Thoracic aorta (tissue), 2 donors: ENCODE results near the gene STRIP1. TPM values are rescaled to one million over a fixed set of nuclear protein-coding genes. Genes with fewer than 3 reads are reported as not detected.

Experiments
- ATAC-seq: fragments of 150-250 bp; one replicate; pipeline ENCODE4 v1.8.0; 2017; ENCODE audit warnings: low read depth; ENCODE audit not compliant: insufficient number of reproducible peaks, low FRiP score
- DNase-seq: peaks from one replicate; pipeline ENCODE4 v3.0.0-alpha.2; 2020; ENCODE audit warnings: low spot score
- H3K27ac ChIP-seq, 2 donors: fragments of 200-600 bp; sonication (generic); 1 replicate in 1 of 2; 2 replicates in 1 of 2; pipeline ENCODE4 v1.5.1; 2016; ENCODE audit warnings: mild to moderate bottlenecking in 2 of 2, moderate library complexity in 2 of 2
- H3K27me3 ChIP-seq: fragments of 200-600 bp; sonication (generic); replicated peaks from 2 replicates; pipeline ENCODE4 v1.6.0; 2016; ENCODE audit warnings: mild to moderate bottlenecking; ENCODE audit not compliant: insufficient read depth
- H3K36me3 ChIP-seq: fragments of 200-600 bp; sonication (generic); one replicate; pipeline ENCODE4 v1.5.1; 2016
- H3K4me1 ChIP-seq, 2 donors: fragments of 200-600 bp; sonication (generic); 1 replicate in 1 of 2; 2 replicates in 1 of 2; pipeline versions ENCODE4 v1.5.1 to v1.6.0; 2016; ENCODE audit warnings: low read depth in 2 of 2, mild to moderate bottlenecking in 1 of 2; ENCODE audit not compliant: control insufficient read depth in 1 of 2
- H3K4me3 ChIP-seq: fragments of 200-600 bp; sonication (generic); 2 replicates; pipeline ENCODE4 v1.5.1; 2016; ENCODE audit warnings: mild to moderate bottlenecking
- H3K9me3 ChIP-seq: fragments of 200-600 bp; sonication (generic); 2 replicates; pipeline ENCODE4 v1.5.1; 2016
- total RNA-seq, 2 donors: library from RNA; depleted of rRNA; stranded (reverse); fragments of >200 nt; gene quantifications; one replicate each; pipeline versions ENCODE4 v1.1.0 to v1.2.3, GENCODE V29; 2016
- TF ChIP-seq, protein P1 (sequence below): fragments of 200-600 bp; sonication (generic); IDR thresholded peaks from one replicate; pipeline ENCODE4 v1.5.1; 2019; ENCODE audit warnings: antibody characterized with exemption

The STRIP1 gene
- total RNA-seq, 2 donors from 2014 or later, result 38.4 to 61.6 TPM

DNA sequence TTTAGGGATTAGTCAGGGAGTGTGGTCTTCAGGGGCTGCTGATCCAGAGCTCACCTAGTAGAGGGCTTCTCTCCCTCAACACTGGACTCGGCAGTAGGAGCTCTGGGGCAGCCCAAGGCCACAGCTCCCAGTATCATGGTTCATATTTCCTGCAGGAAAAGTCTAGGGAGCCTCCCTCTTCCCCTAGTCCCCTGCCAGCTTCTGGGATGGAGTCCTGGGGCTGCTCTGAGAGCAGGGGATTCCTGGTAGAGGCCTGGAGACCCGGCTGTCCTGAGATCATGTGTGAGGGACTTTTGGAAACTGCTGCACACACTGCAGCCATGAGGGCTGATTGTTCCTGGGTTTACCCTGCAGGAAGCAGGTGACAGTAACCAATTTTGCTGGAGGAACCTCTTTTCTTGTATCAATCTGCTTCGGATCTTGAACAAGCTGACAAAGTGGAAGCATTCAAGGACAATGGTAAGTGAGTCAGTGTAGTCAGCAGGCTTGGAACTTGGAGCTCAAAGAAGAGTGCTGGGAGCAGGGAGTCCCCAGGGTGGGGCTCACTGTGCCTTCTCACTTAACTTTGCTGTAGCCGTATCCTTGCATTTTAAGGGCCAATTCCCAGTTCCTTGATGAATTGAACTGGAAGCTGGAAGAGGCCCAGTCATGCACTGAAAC lies 16.3 kb downstream of the STRIP1 start:
- Histone ChIP-seq H3K36me3 (peaks cover 69% of the 10 kb centered on the region), H3K9me3 (no peaks in the 10 kb centered on the region), H3K4me1 (no peaks in the 10 kb centered on the region), H3K4me3 (no peak overlapping the region), H3K27me3 (no peaks in the 10 kb centered on the region), H3K27ac (no peak overlapping the region)
- DNase-seq, result no peak
- TF ChIP-seq, protein P1, sequence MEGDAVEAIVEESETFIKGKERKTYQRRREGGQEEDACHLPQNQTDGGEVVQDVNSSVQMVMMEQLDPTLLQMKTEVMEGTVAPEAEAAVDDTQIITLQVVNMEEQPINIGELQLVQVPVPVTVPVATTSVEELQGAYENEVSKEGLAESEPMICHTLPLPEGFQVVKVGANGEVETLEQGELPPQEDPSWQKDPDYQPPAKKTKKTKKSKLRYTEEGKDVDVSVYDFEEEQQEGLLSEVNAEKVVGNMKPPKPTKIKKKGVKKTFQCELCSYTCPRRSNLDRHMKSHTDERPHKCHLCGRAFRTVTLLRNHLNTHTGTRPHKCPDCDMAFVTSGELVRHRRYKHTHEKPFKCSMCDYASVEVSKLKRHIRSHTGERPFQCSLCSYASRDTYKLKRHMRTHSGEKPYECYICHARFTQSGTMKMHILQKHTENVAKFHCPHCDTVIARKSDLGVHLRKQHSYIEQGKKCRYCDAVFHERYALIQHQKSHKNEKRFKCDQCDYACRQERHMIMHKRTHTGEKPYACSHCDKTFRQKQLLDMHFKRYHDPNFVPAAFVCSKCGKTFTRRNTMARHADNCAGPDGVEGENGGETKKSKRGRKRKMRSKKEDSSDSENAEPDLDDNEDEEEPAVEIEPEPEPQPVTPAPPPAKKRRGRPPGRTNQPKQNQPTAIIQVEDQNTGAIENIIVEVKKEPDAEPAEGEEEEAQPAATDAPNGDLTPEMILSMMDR, result no peak
- no peak for ATAC-seq

DNA sequence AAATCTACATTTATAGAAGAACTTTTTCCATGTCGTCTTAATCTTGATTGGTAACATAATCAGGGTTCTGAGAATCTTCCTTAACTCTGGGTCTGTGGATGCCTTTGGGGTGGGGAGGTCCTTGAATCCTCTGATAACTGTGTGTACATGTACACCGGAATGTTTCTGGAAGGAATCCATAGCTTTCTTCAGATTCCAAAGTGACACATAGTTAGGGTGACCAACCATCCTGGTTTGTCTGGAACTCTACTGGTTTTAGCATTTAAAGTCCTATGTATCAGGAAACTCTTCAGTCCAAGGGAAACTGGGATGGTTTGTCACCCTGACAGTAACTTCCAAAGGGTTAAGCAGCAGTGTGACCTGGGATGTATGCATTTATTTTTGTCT lies 16.8 kb downstream of the STRIP1 start:
- Histone ChIP-seq H3K27me3 (no peaks in the 10 kb centered on the region), H3K9me3 (no peaks in the 10 kb centered on the region), H3K27ac (no peak overlapping the region), H3K4me3 (no peak overlapping the region), H3K36me3 (peaks cover 69% of the 10 kb centered on the region), H3K4me1 (no peaks in the 10 kb centered on the region)
- no peak for ATAC-seq
- DNase-seq, result no peak
- TF ChIP-seq, protein P1, result no peak

DNA sequence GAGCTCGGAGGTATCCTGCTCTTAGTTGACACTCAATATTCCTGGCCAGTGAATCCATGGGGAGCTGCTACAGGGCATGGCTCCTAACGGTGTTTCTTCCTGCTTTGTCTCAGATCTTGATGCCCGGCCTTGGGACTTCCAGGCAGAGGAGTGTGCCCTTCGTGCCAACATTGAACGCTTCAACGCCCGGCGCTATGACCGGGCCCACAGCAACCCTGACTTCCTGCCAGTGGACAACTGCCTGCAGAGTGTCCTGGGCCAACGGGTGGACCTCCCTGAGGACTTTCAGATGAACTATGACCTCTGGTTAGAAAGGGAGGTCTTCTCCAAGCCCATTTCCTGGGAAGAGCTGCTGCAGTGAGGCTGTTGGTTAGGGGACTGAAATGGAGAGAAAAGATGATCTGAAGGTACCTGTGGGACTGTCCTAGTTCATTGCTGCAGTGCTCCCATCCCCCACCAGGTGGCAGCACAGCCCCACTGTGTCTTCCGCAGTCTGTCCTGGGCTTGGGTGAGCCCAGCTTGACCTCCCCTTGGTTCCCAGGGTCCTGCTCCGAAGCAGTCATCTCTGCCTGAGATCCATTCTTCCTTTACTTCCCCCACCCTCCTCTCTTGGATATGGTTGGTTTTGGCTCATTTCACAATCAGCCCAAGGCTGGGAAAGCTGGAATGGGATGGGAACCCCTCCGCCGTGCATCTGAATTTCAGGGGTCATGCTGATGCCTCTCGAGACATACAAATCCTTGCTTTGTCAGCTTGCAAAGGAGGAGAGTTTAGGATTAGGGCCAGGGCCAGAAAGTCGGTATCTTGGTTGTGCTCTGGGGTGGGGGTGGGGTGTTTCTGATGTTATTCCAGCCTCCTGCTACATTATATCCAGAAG lies 19.4 kb downstream of the STRIP1 start:
- no peak for ATAC-seq
- Histone ChIP-seq H3K36me3 (peaks cover 61% of the 10 kb centered on the region), H3K9me3 (no peaks in the 10 kb centered on the region), H3K27me3 (no peaks in the 10 kb centered on the region), H3K27ac (no peak overlapping the region), H3K4me1 (no peaks in the 10 kb centered on the region), H3K4me3 (no peak overlapping the region)
- DNase-seq, result no peak
- TF ChIP-seq, protein P1, result peak; percentile 91

DNA sequence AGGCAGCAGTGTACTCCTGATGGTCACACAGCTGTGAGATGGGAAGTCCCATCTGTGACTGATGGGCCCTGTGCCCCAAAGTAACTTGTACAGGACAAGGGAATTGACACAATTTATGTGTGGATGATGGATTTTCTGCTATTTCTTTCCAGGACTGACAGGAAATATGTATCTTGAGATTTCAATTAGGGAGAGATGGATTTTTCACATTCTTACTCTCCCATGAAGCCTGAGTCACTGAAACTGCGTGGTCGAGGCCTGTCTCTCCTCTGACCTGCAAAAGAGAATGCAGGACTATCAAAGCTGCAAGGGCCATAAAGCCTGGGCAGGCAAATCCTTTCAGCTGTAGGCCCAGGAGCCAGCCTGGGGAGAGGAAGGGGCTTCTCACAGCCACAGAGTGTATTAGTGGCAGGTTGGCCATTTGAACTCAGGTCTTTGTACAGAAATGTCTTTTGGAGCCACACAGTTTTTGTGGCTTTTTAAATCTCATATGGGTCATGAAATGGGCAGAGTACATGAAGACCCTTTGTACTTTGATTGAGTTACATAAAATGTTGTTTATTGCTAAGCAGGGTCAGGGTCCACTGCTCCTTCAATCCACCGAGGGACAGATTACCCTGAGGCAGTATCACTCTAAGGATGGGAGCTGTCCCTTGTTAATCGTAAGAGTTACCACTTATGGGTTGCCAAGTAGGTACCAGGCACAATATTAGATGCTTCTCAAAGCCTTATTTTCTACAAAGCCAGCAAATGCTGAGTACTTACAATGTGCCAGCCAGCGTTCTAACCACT lies 21.3 kb downstream of the STRIP1 start:
- Histone ChIP-seq H3K4me3 (no peak overlapping the region), H3K9me3 (no peaks in the 10 kb centered on the region), H3K27ac (no peak overlapping the region), H3K4me1 (no peaks in the 10 kb centered on the region), H3K27me3 (no peaks in the 10 kb centered on the region), H3K36me3 (peaks cover 52% of the 10 kb centered on the region)
- ATAC-seq (no peak), DNase-seq (no peak)
- TF ChIP-seq, protein P1, result no peak

DNA sequence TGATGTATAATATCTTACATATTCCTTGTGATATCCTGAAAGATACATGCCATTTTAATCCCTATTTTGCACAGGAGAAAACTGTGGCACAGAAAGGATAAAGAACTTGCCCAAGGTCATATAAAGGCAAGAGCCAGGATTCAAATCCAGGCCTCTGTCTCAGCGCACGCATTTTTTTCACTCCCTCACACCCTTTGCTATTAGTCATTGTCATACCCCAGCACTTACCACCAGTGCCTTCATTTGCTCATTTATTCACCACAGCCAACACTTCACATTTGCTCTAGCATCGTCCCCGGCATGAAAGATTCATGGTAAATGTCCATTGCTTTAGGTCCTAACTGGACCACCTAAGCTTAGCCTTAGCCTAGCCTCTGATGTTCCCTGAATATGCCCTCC lies 21.9 kb downstream of the STRIP1 start:
- no peaks in the 10 kb centered on the region for H3K4me1 ChIP-seq
- no peaks in the 10 kb centered on the region for H3K27me3 ChIP-seq
- no peak for ATAC-seq
- peaks cover 50% of the 10 kb centered on the region for H3K36me3 ChIP-seq
- H3K4me3 ChIP-seq, result no peak overlapping the region
- no peak for DNase-seq
- H3K9me3 ChIP-seq, result no peaks in the 10 kb centered on the region
- no peak overlapping the region for H3K27ac ChIP-seq
- TF ChIP-seq, protein P1, result no peak
